ENCODE data around the gene NUP50. TPM values are rescaled to one million over a fixed set of nuclear protein-coding genes. Genes with fewer than 3 reads are reported as not detected.

Gene NUP50
- total RNA-seq, 1 experiment from 2014 or later, result 134 TPM

DNA sequence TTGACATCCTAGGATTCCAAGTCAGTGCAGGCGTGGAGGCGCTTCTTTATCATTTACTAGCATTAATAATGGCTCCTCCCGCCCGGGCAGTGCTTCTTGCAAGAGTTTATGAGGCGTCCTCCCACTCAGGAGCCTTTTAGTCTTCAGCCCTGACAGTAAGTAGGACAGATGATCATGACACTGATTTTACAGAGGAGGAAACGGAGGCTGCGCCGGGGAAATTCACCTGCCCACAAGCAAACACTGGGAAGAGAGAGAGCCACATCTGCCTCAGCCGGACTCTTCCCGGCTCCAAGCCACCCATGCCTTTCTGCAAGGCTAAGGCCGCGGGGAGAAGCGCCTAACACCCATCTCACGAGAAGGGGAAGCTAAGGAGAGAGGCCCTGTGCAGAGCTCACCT, 41.1 kb downstream of the NUP50 start:
- H3K27ac ChIP-seq (ENCODE audit: insufficient read length, low read depth, low read length), result no peak overlapping the region
- Mint-ChIP-seq H3K9me3 (no peaks in the 10 kb centered on the region), H3K36me3 (ENCODE audit: insufficient read depth in 1 of 3, low read depth in 3 of 3) (peaks cover 0 to 15% (median 12%) of the 10 kb centered on the region in 3 experiments; a peak in 6 of 7 replicates), H3K27ac (no peak overlapping the region; a peak in 1 of 7 replicates), H3K4me1 (peaks cover 13 to 29% of the 10 kb centered on the region in 2 experiments), H3K27me3 (ENCODE audit: low read depth) (no peaks in the 10 kb centered on the region; the same call in 1 of the 2 replicates), H3K4me3 (no peak overlapping the region)
- no peak overlapping the region for H2AFZ ChIP-seq (ENCODE audit: low read length)
- no peak overlapping the region for H4K8ac ChIP-seq (replicated peaks; ENCODE audit: insufficient read length, low read depth, low read length)
- H3K23me2 ChIP-seq (ENCODE audit: insufficient read length, low read depth, low read length, poor library complexity, severe bottlenecking), result no peaks in the 10 kb centered on the region
- H3K4ac ChIP-seq (ENCODE audit: low read depth, low read length), result no peak overlapping the region
- no peak overlapping the region for H3T11ph ChIP-seq (ENCODE audit: low read length)
- H2BK120ac ChIP-seq (ENCODE audit: low read depth, low read length, poor library complexity, severe bottlenecking), result no peak overlapping the region
- H2BK5ac ChIP-seq (ENCODE audit: insufficient read length, low read length), result no peak overlapping the region
- H4K91ac ChIP-seq (ENCODE audit: insufficient read length, low read depth, low read length), result no peak overlapping the region
- H3K4me1 ChIP-seq (ENCODE audit: insufficient read depth, low read length), result no peaks in the 10 kb centered on the region
- H4K5ac ChIP-seq (ENCODE audit: insufficient read length, low read depth, low read length), result no peak overlapping the region
- no peak overlapping the region for H3K56ac ChIP-seq (ENCODE audit: insufficient read length, low read depth, low read length)
- H3K23ac ChIP-seq (ENCODE audit: insufficient read length, low read depth, low read length), result no peak overlapping the region
- H4K20me1 ChIP-seq (ENCODE audit: control insufficient read depth, insufficient read depth, insufficient read length), result peaks cover 4% of the 10 kb centered on the region
- DNase-seq, result no peak
- no peak overlapping the region; the same call in 1 of the 2 replicates for H3K14ac ChIP-seq (ENCODE audit: insufficient read depth, low read length)
- H3K79me2 ChIP-seq (ENCODE audit: insufficient read depth, low read length), result no peaks in the 10 kb centered on the region
- no peak overlapping the region for H2BK20ac ChIP-seq (ENCODE audit: low read depth, low read length, poor library complexity, severe bottlenecking)
- H3K9me3 ChIP-seq (ENCODE audit: control insufficient read depth, low read depth, low read length), result no peaks in the 10 kb centered on the region
- no peaks in the 10 kb centered on the region for H3K79me1 ChIP-seq (ENCODE audit: insufficient read depth, low read depth, low read length, poor library complexity, severe bottlenecking)
- no peak overlapping the region for H3K9ac ChIP-seq (ENCODE audit: extremely low read depth, insufficient read length, low read length)
- H3K4me2 ChIP-seq (ENCODE audit: insufficient read depth, insufficient read length, low read length), result no peak overlapping the region
- H2BK12ac ChIP-seq (ENCODE audit: insufficient read length, low read depth, low read length), result no peak overlapping the region
- WGBS (ENCODE audit: extremely low coverage, insufficient read length, low lambda C conversion rate), result no CpG with 5 or more reads among the region's 14 CpGs
- no peak overlapping the region for H2BK15ac ChIP-seq (ENCODE audit: low read depth, low read length)
- TF ChIP-seq, protein P1, sequence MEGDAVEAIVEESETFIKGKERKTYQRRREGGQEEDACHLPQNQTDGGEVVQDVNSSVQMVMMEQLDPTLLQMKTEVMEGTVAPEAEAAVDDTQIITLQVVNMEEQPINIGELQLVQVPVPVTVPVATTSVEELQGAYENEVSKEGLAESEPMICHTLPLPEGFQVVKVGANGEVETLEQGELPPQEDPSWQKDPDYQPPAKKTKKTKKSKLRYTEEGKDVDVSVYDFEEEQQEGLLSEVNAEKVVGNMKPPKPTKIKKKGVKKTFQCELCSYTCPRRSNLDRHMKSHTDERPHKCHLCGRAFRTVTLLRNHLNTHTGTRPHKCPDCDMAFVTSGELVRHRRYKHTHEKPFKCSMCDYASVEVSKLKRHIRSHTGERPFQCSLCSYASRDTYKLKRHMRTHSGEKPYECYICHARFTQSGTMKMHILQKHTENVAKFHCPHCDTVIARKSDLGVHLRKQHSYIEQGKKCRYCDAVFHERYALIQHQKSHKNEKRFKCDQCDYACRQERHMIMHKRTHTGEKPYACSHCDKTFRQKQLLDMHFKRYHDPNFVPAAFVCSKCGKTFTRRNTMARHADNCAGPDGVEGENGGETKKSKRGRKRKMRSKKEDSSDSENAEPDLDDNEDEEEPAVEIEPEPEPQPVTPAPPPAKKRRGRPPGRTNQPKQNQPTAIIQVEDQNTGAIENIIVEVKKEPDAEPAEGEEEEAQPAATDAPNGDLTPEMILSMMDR (conservative IDR thresholded peaks at IDR 0.05), result no peak
- H2AK5ac ChIP-seq (ENCODE audit: insufficient read length, low read length), result no peak overlapping the region
- no peaks in the 10 kb centered on the region for H3K27me3 ChIP-seq (ENCODE audit: insufficient read depth, low read length)
- H3K18ac ChIP-seq (ENCODE audit: insufficient read length, low read depth, low read length), result no peak overlapping the region
